ENCODE measurements around the gene MYBL2. TPM values are rescaled to one million over a fixed set of nuclear protein-coding genes. Genes with fewer than 3 reads are reported as not detected.

The MYBL2 gene
- total and polyA plus RNA-seq, 7 donors: 0.27 to 40.6 (median 4.1) TPM; not detected in 3

DNA sequence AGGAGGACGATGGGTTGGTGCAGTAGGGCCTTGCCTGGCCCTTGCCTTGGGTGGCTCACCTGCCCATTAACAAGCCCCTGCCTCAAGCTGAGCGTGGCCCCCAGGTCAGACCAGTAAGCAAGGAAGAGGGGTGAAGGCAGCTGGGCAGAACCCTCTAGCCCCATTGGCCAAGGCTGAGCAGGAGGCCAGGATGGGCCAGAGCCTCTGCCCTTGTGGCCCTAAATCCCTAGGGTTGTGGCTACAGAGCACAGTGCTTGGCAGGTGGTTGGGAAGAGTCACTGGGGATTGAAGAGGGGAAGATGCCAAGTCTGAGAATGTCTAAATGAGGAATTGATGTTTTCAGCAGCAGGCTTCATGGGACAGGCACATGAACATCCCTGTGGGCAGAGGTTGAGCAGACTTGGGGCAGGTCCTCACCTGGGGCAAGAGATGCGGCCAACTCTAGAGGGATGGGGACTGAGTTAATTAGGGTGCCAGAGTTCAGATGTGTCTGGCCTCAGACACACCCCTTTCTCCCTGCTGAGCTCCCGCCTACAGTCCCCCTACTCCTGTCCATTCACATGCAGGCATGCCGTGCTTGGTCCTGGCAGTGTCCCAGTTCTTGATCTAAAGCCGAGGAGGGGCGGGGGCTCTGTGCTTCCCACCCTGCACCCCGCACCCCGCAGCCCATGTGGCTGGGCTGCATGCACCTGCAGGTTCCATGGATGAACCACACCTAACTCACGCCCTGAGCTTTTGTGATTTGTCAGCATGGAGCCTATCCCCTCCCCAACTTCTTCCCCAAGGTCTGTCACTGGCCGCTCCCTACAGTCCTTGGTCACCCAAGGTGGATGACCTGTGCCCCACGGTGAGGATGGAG is 50.1 kb downstream of the MYBL2 start:
- no peaks in the 10 kb centered on the region for H3K36me3 ChIP-seq
- DNase-seq: no peak
- H3K4me1 ChIP-seq: no peaks in the 10 kb centered on the region
- TF ChIP-seq POLR2A (IDR thresholded peaks at IDR 0.05): no peak
- TF ChIP-seq, protein P1, sequence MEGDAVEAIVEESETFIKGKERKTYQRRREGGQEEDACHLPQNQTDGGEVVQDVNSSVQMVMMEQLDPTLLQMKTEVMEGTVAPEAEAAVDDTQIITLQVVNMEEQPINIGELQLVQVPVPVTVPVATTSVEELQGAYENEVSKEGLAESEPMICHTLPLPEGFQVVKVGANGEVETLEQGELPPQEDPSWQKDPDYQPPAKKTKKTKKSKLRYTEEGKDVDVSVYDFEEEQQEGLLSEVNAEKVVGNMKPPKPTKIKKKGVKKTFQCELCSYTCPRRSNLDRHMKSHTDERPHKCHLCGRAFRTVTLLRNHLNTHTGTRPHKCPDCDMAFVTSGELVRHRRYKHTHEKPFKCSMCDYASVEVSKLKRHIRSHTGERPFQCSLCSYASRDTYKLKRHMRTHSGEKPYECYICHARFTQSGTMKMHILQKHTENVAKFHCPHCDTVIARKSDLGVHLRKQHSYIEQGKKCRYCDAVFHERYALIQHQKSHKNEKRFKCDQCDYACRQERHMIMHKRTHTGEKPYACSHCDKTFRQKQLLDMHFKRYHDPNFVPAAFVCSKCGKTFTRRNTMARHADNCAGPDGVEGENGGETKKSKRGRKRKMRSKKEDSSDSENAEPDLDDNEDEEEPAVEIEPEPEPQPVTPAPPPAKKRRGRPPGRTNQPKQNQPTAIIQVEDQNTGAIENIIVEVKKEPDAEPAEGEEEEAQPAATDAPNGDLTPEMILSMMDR (IDR thresholded peaks at IDR 0.05): no peak
- H3K27me3 ChIP-seq: no peaks in the 10 kb centered on the region
- intact Hi-C loops (cut with DNase I): no loop called here
- no peak overlapping the region for H3K4me3 ChIP-seq
- no peak overlapping the region for H3K27ac ChIP-seq
- WGBS, 2 donors: 87 to 93% methylated on average over 12 of the region's 12 CpGs
- H3K9me3 ChIP-seq: no peaks in the 10 kb centered on the region

GRCh38 chr20:43717616-43717995 is 50.7 kb downstream of the MYBL2 start:
- no peaks in the 10 kb centered on the region for H3K9me3 ChIP-seq
- intact Hi-C loops (cut with DNase I): no loop called here
- no peaks in the 10 kb centered on the region for H3K36me3 ChIP-seq
- H3K4me1 ChIP-seq: no peaks in the 10 kb centered on the region
- WGBS, 2 donors: 94 to 95% methylated on average over 4 of the region's 4 CpGs
- H3K27ac ChIP-seq: no peak overlapping the region
- no peak for DNase-seq
- no peak overlapping the region for H3K4me3 ChIP-seq
- TF ChIP-seq EP300 (IDR thresholded peaks at IDR 0.05) (no peak), POLR2A (IDR thresholded peaks at IDR 0.05) (no peak), POLR2AphosphoS5 (IDR thresholded peaks at IDR 0.05) (no peak)
- TF ChIP-seq, protein P1 (IDR thresholded peaks at IDR 0.05): no peak
- H3K27me3 ChIP-seq: no peaks in the 10 kb centered on the region

GRCh38 chr20:43720007-43720406 is 53.1 kb downstream of the MYBL2 start:
- no peaks in the 10 kb centered on the region for H3K9me3 ChIP-seq
- no peak for DNase-seq
- H3K4me3 ChIP-seq: no peak overlapping the region
- TF ChIP-seq POLR2AphosphoS5 (IDR thresholded peaks at IDR 0.05) (no peak), EP300 (IDR thresholded peaks at IDR 0.05) (no peak), POLR2A (IDR thresholded peaks at IDR 0.05) (no peak)
- TF ChIP-seq, protein P1 (IDR thresholded peaks at IDR 0.05): no peak
- WGBS, 2 donors: 79 to 86% methylated on average over 1 of the region's 1 CpG
- no peaks in the 10 kb centered on the region for H3K36me3 ChIP-seq
- H3K27me3 ChIP-seq: no peaks in the 10 kb centered on the region
- H3K4me1 ChIP-seq: no peaks in the 10 kb centered on the region
- no peak overlapping the region for H3K27ac ChIP-seq
- intact Hi-C loops (cut with DNase I): no loop called here

- intact Hi-C loops (cut with DNase I): no loop called here
- TF ChIP-seq, protein P1 (IDR thresholded peaks at IDR 0.05): no peak
- TF ChIP-seq POLR2A (IDR thresholded peaks at IDR 0.05) (no peak), POLR2AphosphoS5 (IDR thresholded peaks at IDR 0.05) (no peak), EP300 (IDR thresholded peaks at IDR 0.05) (no peak)
- DNase-seq: no peak
Measured at GRCh38 chr20:43721097-43721428, 54.1 kb downstream of the MYBL2 start.

More at GRCh38 chr20:43721097-43721428, 54.1 kb downstream of the MYBL2 start:
- WGBS, 2 donors: 0 to 21% methylated on average over 2 of the region's 2 CpGs
- no peaks in the 10 kb centered on the region for H3K36me3 ChIP-seq
- no peaks in the 10 kb centered on the region for H3K4me1 ChIP-seq
- H3K4me3 ChIP-seq: no peak overlapping the region
- H3K9me3 ChIP-seq: no peaks in the 10 kb centered on the region
- H3K27me3 ChIP-seq: no peaks in the 10 kb centered on the region
- H3K27ac ChIP-seq: no peak overlapping the region

Measured in sigmoid colon (tissue), 7 donors.